HL-60 (cell line): ENCODE data around the gene SLF1.

Source experiments
- DNase-seq, 2 experiments: peaks; one replicate each; pipeline ENCODE4 v3.0.0-alpha.2; 2010 to 2020; ENCODE audit warnings: low read depth in 1 of 2, low spot score in 1 of 2
- H3K27ac ChIP-seq: fragments of 250-450 bp; sonication (Bioruptor Pico); replicated peaks from 2 replicates; pipeline ENCODE4 v1.5.1; 2020; ENCODE audit warnings: mild to moderate bottlenecking, moderate library complexity
- H3K27me3 ChIP-seq: fragments of 250-450 bp; sonication (Bioruptor Pico); 2 replicates; pipeline ENCODE4 v1.5.1; 2021; ENCODE audit warnings: mild to moderate bottlenecking, moderate library complexity; ENCODE audit not compliant: insufficient read depth, poor library complexity, severe bottlenecking
- H3K4me3 ChIP-seq: replicated peaks from 2 replicates; pipeline ENCODE4 v1.5.1; 2011; ENCODE audit warnings: mild to moderate bottlenecking, control low read depth, low read length; ENCODE audit not compliant: insufficient read depth
- GABPA ChIP-seq: IDR thresholded peaks from 2 replicates; pipeline ENCODE4 v1.6.1; 2012; ENCODE audit warnings: low read depth
- POLR2AphosphoS5 ChIP-seq: IDR thresholded peaks from 2 replicates; pipeline ENCODE4 v1.6.1; 2012; ENCODE audit warnings: low read depth
- SPI1 ChIP-seq: IDR thresholded peaks from 2 replicates; pipeline ENCODE4 v1.6.1; 2012; ENCODE audit warnings: low read depth, mild to moderate bottlenecking, borderline replicate concordance
- TF ChIP-seq, protein P1 (sequence below): IDR thresholded peaks from one replicate; pipeline ENCODE4 v1.5.1; 2011; ENCODE audit warnings: low read length, control low read depth, inconsistent platforms; ENCODE audit not compliant: insufficient read depth
- TF ChIP-seq, protein P2 (sequence below): IDR thresholded peaks from 2 replicates; pipeline ENCODE4 v1.6.1; 2012; ENCODE audit warnings: low read depth; ENCODE audit not compliant: insufficient replicate concordance

Gene SLF1

DNA sequence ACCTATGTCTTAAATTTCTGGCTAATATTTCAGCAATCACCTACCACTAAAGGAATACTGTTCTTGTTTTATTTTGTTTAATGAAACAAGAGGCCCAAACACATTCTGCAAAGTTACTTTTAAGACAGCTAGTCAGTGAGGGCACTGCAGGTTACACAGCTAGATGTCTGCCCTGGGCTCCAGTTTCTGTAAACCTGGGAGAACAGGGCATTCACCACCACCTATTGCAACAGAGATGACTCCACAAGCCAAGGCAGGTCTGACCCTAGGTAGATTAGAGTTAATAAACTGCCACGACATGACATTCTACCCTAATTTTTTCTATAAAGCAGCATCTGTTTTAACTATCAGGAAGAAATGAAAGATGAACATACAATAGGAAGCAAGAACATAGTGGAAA, 90.8 kb downstream of the SLF1 start:
- Histone ChIP-seq H3K27ac (no peak overlapping the region), H3K27me3 (no peaks in the 10 kb centered on the region), H3K4me3 (no peak overlapping the region)
- no peak for DNase-seq
- TF ChIP-seq, protein P1, sequence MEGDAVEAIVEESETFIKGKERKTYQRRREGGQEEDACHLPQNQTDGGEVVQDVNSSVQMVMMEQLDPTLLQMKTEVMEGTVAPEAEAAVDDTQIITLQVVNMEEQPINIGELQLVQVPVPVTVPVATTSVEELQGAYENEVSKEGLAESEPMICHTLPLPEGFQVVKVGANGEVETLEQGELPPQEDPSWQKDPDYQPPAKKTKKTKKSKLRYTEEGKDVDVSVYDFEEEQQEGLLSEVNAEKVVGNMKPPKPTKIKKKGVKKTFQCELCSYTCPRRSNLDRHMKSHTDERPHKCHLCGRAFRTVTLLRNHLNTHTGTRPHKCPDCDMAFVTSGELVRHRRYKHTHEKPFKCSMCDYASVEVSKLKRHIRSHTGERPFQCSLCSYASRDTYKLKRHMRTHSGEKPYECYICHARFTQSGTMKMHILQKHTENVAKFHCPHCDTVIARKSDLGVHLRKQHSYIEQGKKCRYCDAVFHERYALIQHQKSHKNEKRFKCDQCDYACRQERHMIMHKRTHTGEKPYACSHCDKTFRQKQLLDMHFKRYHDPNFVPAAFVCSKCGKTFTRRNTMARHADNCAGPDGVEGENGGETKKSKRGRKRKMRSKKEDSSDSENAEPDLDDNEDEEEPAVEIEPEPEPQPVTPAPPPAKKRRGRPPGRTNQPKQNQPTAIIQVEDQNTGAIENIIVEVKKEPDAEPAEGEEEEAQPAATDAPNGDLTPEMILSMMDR = no peak
- TF ChIP-seq GABPA (no peak), SPI1 (no peak)
- TF ChIP-seq, protein P2, sequence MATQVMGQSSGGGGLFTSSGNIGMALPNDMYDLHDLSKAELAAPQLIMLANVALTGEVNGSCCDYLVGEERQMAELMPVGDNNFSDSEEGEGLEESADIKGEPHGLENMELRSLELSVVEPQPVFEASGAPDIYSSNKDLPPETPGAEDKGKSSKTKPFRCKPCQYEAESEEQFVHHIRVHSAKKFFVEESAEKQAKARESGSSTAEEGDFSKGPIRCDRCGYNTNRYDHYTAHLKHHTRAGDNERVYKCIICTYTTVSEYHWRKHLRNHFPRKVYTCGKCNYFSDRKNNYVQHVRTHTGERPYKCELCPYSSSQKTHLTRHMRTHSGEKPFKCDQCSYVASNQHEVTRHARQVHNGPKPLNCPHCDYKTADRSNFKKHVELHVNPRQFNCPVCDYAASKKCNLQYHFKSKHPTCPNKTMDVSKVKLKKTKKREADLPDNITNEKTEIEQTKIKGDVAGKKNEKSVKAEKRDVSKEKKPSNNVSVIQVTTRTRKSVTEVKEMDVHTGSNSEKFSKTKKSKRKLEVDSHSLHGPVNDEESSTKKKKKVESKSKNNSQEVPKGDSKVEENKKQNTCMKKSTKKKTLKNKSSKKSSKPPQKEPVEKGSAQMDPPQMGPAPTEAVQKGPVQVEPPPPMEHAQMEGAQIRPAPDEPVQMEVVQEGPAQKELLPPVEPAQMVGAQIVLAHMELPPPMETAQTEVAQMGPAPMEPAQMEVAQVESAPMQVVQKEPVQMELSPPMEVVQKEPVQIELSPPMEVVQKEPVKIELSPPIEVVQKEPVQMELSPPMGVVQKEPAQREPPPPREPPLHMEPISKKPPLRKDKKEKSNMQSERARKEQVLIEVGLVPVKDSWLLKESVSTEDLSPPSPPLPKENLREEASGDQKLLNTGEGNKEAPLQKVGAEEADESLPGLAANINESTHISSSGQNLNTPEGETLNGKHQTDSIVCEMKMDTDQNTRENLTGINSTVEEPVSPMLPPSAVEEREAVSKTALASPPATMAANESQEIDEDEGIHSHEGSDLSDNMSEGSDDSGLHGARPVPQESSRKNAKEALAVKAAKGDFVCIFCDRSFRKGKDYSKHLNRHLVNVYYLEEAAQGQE = no peak

DNA sequence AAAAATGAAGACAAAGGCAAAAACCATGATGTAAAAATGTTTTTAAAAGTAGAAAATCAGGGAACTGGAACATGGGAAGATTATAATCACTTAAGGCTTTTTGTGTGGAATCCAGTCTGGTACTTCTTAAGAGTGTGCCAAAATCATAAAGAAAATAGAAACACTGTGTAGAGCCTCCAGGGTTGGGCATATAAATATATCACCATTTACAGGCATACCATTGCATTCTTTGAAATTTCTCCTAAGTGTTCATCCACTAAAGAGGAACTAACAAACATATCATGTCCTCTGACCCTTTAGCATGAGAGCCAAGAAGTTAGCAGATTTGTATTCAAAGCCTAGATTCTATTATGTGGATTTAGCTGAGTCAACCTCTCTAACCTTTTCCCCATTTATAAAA, 93.3 kb downstream of the SLF1 start:
- TF ChIP-seq GABPA = no peak
- TF ChIP-seq, protein P1 = no peak
- TF ChIP-seq POLR2AphosphoS5 = no peak
- TF ChIP-seq SPI1 = no peak
- TF ChIP-seq, protein P2 = no peak
- no peak for DNase-seq
- Histone ChIP-seq H3K4me3 (no peak overlapping the region), H3K27me3 (no peaks in the 10 kb centered on the region), H3K27ac (no peak overlapping the region)

DNA sequence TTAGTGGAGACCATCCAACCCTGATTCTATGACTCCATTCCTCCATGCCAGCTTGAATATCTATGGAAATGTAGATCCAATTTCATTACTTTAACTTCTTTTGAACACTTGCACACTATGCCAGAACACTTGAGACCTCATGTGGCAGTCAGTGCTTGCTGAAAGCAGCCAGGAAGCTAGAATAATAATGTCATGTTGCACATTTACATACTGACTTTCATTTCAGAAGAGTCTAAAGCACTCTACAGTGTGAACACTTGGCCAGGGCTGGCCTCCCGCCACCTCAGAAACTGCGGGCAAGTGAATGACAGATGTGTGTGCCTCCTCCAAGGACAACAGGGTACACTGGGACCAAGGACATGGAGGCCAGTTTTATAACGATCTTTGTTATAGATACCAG, 97.3 kb downstream of the SLF1 start:
- H3K27me3 ChIP-seq = no peaks in the 10 kb centered on the region
- H3K27ac ChIP-seq = no peak overlapping the region
- TF ChIP-seq, protein P2 = no peak
- TF ChIP-seq SPI1 (no peak), GABPA (no peak), POLR2AphosphoS5 (no peak)
- TF ChIP-seq, protein P1 = no peak
- no peak overlapping the region for H3K4me3 ChIP-seq
- no peak for DNase-seq
